Stimulated activated CD4-positive, alpha-beta T cell treated with anti-CD3 and anti-CD28 coated beads, Interleukin-4, amount 100 ng/mL, for 1 hour (primary cell): ENCODE data around the gene SRC.

Source experiments
- DNase-seq: peaks from one replicate; pipeline ENCODE4 v3.0.0-alpha.2; 2020

The SRC gene

DNA sequence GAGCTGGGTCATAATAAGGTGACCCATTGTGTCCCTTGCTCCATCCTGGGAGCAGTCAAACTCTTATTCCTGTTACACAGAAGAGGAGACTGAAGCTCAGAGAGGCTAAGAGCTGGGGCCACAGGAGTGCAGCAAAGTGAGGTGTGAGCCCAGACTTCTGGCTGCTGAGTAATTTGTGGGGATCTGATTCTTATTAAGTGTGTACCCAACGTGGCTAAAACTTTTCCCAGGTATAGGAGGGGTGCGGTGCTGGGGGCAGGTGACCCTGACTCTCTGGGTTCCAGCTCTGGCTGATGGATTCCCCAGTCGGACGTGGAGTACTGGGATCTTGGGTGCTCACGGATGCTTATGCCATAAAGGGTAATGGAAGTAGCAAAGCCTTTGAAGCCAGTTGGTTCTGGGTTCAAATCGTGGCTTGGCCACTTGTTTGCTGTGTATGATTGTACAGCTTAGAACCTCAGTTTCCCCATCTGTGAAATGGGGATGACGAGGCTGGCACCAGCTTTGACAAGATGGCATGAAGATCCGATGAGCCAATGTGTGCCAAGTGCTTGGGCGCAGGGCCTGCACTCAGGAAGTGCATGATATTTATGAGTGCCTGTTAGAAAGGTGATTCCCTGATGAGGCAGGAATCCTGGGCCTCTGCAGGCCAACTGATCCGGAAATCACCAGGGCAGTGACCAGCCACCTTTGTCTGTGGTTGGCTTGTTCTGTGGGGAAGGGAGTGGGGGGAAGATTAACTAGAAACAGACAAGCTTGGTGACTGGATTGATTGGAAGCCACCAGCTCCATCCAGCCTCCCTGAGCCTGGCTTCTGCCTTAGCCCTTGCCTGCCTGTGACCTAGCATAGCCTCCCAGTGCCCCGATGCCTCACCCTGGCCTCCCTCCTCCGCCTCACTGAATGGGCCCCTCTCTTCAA is 6.0 kb downstream of the SRC start:
- no peak for DNase-seq

DNA sequence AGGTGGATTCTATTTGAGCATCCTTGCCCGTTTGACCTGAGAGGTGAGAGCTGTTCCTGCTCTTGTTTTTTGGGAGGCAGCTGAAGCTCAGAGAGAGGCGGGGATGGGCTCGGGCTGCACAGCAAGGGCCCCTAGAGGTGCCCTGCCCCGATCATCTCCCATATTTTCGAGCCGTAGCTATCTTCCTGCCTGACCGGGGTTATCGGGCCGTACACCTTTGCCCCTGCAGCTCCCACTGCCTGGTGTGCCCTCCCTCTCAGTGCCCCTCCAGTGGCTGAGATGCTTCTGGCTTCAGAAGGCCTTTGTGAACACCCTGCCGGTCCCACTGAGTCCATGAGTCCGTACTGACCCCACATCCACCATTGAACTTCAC is 6.7 kb downstream of the SRC start:
- DNase-seq = no peak

DNA sequence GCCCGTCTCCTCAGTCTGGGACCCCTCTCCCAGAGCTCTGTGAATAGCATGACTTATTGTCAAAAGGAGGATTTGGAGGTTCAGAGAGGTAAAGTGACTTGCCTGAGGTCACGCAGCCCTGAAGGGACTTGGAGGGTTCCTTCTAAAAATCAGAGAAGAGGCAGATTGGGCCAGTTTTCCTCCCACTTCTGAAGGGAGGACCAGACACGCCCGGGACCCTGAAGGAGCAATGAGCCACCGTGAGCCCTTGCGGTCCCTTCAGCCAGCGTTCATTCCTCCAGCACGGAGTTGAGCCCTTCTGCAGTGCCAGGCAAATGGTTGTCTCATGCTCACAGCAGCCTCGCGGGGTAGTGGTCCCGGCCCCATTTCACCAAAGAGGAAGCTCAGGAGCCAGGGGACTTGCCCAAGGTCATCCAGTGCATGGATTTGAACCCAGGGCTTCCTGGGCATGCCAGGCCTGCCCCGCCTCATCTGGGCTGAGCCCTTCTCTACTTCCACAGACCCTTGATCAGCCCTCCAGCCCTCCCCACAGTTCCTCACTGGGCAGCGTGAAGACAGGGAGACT is 7.4 kb downstream of the SRC start:
- DNase-seq = no peak

DNA sequence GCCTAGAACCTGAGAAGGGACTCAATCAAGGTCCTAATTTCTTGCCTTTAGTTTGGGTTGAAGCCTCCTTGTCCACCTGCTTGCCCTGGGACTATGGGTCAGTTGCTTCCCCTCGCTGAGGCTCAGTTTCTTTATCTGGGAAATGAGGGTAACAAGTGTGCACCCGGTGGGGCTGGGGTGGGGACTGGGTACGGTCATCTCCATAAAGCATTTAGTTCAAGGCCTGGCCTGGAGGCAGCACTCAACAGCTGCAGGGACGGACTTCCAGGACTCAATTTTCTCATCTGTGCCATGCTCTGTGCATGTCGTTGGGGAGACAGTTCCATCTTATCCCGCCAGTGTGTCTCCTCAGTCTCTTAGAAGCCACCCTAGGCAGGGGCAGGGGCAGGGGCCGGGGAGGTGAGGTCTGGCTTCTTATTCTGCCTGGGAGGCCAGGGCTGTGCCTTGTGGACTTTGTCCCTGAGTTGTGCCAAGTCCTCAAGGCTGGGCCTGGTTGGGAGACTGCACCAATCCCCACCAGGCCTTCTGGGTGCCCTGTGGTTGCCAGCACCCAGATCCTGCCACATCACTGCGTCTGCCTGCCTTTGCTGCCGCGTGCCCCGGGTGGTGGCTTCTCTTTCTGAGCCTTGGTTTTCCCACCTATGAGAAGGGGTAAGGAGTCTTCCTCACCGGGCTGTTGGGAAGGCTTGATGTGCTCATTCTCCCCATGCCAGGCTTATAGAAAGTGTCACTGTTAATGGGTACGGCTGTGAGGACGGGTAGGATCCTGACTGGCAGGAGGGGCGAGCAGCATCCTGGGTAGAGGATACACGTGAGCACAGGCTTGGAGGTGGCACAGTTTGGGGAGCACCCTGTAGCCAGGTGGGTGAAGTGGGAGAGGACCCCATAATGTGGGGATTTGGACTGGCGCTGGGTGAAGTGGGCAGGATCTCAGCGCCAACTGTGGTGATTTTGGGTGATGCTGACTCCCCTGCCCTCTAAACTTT is 8.6 kb downstream of the SRC start:
- no peak for DNase-seq

DNA sequence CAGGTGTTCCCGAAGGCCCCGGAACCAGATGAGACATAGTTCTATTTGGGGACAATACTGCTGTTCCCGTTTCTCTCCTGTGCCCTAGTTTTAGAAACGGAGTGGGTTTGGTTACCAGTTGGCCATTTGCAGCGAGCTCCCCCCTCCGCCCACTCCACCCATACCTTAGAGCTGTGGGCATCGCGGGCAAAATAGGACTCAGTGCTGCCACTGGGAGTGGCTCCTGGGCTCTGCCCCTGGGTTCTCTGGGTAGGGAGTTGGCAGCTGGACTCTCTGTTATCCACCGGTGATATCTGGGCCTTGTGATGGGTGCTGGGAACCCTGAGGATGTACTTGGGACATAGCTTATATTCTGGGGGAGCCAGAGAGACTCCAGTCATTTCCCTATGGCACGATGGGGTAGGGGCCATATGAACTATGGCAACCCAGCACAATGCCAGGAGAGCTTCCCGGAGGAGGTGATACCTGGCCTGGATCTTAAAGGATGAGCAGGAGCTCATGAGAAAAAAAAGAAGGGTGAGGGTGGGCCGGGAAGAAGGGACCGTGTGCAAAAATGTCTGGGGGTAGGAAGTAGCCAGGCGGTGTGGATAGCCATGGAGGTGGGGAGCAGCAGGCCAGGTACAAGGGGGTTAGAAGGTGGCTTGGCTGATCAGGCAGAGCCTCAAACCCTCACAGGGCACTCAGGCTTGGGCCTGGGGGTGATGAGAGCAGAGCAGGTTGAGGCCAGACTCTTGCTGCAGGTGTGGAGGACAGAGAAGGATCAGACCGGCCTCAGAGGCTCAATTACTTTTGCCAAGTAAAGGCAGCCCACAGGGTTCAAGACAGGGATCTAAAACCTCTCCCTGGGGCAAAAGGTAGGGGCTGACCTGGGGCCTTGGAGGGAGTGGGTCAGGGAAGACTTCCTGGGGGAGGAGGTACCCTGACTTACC is 9.6 kb downstream of the SRC start:
- no peak for DNase-seq

DNA sequence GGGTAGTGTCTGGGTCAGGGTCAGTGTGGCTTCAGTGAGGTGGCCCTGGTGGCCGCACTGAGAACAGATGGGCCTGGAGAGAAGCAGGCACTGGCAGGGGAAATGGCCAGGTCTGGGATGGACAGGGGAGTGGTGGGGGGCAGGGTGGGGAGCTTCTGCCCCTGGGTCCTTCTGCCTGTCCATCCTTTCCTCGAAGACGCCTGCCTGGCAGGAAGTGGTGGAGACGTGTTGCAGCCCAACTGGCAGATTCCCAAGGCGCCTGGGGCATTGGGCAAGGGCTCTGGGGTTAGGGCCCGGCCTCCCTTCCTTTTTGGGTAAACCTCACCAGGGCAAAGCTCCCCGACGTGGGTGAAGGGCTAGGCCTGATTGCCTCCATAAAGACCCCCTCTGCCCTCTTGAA is 10.4 kb downstream of the SRC start:
- no peak for DNase-seq

DNA sequence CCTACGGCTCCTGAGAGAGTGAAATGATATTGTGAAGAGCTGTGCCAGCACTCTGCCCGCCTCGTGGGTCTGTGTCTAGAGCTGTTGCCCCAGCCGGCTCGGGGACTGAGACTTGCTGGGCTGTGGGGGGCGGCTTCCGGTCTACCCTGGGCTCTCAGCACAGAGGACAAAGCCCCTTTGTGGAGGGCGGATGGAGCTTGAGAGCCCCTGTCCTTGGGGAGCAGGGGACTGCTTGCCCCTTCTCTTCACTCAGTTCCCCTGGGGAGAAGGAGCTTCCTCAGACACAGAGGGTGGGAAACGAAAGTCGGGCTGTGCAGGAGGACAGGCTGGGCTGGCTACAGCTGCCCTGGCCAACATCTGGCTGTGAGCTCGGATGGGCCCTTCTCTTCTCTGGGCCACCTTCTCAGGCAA is 11.0 kb downstream of the SRC start:
- no peak for DNase-seq

DNA sequence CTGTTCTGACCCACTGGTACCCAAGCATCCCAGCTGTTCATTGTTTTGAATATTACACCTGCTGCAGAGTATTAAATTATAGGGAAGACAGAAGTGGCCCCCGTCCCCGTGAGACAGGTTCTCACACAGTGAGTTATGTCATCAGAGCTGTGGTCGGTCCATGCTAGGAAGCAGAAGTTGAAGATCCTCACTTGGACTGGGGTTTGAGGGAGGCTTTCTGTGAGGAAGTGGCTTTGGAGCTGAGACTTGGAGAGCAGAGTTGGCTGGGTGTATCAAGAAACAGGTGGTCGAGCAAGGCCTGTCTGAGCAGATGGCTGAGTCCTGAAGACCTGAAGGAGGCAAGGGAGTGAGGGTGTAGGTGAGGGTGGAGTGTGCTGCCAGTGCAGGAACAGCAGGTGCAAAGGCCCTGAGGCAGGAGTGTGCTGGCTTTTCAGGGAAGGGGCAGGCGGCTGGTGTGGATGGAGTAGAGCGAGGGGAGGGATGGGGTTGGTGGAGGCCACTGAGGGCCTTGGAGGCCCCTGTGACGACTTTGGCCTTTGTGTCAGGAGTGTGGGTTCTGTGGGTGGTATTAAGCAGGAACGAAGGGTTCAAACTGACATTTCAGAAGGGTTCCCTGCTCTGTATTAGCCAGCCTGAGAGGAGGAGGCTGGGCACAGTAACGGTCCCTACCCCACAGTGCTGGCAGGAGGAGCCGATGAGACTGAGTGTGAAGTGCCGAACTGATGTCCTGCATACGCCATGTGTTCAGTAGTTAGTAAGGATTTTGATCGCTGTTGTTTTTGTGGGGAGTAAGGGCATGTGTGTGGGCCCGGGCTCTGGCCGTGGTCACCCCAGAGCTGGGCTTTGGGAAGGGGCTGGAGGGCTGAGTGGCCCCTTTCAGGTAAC is 11.8 kb downstream of the SRC start:
- DNase-seq = no peak

DNA sequence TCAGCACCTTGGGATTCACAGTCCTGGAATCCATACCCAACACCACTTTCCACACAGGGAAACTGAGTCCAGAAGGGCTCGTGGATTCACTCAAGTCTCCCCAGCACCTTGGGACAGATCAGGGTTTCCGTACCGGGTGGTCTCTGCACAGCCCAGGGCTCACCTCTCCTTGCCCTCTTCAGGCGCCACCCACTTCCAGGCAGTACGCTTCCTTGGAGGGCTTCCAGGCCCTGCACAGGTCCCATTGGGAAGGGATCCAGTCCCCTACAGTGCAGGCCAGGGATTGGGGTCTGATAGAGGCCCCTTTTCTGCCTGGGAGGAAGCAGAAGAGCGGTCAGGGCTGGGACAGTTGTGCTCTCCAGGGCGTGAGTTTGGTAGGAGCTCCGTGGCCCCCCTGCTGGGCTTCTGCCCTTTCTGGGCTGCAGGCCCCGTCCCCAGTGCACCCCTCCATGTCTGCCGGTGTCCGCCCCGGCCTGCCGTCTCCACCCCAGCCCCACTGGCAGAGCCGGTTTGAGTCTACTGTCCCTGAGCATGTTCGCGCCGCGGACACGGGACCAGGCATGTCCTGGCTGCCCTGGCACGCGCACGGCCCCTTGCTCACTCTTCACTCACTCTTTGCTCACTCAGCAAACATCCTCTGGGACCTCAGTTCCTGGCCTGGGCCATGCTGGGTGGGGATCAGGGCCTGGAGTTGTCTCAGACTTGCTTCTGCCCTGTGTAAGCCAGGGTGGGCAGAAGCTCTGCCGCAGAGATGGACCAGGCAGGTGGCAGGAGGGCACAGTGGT is 12.6 kb downstream of the SRC start:
- DNase-seq = no peak

DNA sequence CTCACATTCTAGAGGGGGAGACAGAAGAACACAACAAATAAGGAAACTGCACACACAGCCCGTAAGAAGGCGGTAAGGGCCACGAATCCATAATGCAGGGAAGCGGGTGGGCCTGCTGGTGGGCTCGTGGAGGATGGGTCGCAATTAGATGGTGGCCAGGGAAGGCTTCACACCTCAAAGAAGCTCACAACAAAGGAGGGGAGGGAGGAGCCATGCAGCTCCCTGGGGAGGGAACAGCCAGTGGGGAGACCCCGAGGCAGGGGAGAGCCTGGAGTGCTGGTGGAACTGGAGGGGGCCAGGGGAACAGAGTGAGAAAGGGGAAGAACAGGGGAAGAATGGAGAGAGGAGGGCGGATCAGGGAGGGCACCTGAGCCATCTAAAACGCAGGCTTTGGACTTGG is 13.4 kb downstream of the SRC start:
- no peak for DNase-seq

DNA sequence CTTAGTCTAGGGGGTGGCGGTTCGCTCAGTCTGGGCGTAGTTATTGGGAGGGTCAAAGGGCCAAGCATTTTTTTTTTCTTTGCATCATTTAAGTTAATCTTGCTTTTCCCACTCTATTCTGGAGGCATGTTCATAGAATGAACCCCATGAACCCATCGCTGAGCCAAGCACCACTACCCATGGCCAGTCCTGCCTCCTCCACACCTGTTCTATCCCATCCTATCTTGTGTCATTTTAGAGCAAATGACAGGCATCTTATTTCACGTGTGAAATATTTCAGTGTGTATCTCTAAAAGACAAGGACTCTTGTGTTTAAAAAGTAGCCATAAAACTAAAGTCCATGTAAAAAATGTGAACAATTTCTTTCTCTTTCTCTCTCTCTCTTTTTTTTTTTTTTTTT is 13.9 kb downstream of the SRC start:
- DNase-seq = no peak

DNA sequence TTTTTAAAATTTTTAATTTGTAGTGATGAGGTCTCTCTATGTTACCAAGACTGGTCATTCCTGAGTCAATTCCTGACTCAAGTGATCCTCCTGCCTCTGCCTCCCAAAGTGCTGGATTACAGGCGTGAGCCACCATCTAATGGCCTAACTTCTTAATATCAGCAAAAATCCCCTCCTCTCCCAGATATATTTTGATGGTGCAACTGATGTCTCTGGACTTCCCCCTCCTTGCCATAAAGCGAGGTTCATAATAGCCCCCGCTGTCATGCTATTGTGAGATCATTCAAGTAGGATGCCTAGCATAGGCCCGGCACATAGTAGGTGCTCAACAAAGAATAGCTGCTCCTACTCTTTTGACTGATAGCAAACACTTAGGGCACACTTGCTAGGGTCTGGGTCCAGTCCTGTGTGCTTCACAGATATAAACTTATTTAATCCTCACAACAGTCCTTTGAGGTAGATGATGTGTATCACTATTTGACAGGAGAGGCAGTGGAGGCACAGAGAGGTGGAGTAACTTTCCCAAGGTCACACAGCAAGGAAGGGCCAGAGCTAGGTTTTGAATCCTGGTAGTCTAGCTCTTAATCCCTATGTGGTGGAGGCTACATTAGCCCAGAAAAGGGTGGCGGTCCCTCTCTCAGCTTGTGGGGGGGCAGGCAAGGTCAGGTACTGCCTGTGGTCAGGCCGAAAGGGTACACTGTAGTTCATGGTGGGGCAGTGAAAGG is 14.6 kb downstream of the SRC start:
- DNase-seq = no peak

DNA sequence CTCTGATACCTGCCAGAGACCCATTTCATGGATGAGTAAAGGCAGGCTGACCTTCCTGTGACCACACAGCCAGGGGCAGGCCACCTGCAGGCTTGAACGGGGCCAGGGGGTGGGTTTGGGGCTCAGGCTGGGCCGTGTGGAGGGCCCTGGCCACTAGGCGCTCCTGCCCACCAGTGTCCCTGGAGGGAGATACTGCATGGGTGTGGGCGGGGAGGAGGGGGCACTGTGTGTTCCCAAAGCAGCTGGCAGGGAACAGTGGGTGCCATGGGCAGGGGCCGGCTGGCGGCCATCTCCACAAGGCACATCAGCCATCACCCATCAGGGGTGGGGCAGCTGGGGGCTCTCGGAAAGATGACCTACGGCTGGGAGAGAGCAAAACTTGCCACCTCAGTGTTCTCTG is 15.4 kb downstream of the SRC start:
- no peak for DNase-seq

DNA sequence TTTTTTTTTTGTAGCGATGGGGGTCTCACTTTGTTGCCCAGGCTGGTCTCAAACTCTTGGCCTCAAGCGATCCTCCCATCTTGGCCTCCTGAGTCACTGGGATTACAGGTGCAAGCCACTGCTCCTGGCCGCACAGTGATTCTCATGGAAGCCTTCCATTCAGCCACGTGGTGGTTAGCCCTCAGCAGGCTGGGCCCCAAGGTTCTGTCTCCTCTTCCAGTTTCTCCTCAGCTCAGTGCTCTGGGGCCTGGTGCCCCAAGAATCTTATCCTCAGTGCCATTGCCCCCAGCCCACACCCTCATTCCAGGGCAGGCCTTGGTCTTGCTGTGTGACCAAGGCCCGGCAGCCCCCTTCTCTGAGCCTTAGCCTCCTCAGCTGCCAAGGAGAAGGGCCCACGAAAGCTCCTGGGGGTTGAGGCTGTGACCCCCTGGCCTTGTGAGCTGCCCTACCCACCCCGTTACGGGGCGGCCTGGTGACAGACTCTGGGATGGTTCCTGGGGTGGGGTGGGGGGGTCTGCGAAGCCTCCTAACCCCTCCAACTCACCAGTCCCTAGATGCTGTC is 16.4 kb downstream of the SRC start:
- DNase-seq = no peak

DNA sequence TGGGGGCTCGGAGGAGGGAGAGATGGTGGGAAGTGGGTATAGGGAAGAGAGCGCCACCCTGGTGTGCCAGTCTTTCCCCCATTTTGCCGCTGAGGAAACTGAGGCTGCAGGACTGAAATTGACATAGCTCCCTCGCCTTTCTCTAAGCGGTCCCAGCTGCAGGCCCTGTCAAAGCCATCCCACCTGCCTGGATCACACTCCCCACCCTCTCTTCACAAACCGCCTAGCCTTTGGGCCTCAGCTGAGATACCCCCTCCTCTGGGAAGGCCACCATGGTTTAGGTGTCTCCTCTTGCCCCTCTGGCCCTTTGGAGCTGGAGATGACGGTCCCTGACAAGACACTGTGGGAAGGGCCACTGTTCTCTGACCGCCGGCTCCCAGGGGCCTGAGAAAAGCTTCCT is 16.9 kb downstream of the SRC start:
- no peak for DNase-seq

DNA sequence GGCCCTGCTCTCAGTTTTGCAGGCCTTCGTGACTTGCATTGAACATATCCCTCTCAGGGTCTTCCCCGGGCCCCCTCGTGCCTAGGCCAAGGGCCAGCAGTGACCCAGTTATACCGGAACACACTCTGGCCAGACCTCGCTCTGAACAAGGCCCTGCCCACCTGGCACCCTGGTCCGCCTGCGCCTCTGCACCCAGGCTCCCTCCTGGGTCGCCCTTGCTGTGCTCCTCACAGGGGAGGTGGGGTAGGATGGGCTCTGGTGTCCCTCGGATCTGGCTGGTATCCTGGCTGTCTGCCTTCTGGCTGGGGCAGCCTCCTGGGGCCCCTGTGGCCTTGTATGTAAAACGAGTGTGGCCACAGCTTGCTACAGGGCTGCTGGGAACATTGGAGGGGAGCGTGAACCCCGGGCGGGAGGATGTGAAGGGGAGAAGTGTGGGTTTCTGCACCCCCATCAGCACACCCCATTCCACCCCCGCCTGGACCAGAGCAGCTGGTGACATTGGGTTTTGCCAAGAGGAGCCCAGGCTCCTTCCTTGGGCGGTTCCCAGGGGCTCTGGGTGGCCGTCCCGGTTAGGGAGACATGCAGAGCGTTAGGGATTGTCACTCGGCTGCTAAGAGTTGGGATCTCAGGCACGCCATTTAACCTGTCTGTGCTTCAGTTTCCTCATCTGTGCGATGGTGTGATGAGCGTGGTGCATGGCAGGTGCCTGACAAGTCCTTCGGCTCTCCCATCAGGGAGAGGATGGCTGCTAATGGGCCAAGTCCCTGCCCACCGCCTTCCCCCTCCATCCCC is 17.5 kb downstream of the SRC start:
- no peak for DNase-seq

DNA sequence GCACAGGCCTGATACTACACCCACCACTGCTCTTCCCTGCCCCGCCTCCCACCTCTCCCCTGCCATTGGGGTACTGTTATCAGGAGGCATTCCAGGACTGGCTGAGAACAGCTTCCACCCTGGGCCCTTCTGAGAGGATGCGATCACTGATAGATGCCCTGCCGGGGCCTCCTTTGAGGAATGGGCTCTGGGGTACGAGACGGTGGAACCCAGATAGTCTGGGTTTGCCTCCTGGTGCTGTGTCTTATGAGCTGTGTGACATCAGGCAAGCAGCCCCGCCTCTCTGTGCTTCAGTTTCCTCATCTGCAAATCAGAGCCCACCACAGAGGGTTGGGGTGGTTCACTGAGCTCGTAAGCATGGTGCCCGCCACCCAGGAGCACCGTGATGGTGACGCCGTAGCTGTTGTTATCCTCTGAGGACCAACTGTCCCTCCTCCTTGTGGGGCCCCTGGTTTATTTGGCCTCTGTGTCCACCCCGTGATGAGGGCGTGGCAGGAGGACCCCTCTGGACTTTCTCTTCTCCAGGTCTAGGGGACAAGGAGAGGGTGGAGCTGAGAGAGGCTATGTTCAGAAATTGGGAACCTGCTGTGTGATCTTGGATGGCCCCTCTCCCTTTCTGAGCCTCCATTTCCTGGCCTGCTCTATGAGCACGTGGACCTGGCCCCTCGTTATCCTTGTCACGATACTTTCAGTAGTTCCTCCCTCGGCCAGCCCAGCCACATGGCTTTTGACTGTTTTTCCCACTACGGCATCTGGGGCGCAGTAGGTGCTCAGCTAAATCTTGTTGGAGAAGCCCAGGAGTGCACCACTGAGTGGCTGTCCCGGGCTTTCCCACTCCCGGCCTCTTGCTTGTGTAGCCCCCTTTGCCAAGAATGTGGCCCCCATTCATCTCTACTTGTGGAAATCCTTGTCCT is 18.3 kb downstream of the SRC start:
- DNase-seq = no peak

DNA sequence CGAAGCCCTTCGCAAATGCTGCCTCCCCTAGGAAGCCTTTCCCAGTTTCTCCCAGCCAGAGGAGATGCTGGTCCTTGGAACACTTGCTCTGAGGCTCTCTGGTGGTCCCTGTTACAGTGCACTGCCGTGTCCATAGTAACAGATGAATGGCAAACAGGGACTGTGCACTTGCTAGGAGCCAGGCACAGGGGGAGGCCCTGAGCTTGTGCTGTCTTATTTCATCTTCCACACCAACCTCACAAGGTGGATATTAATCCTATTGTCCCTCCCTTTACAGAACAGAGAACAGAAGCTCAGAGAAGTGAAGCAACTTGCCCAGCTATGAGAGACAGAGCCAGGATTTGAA is 19.0 kb downstream of the SRC start:
- no peak for DNase-seq
